KOPT-K1 (cell line): Measurements from ENCODE around the gene MED13.
"Not testable (repeated sequence)": the region's sequence is repeated elsewhere in the genome, so short reads cannot be mapped to it uniquely, and the experiment has no call there.

Source experiments
- H3K27ac ChIP-seq: fragments of 200-600 bp; sonication (generic); 2 replicates; pipeline ENCODE4 v1.5.1; 2016; ENCODE audit warnings: antibody characterized with exemption, mild to moderate bottlenecking, low read depth, low read length; ENCODE audit not compliant: poor library complexity, severe bottlenecking
- H3K36me3 ChIP-seq: fragments of 200-600 bp; sonication (generic); 2 replicates; pipeline ENCODE4 v1.5.1; 2017; ENCODE audit warnings: antibody characterized with exemption, mild to moderate bottlenecking, low read length, moderate library complexity; ENCODE audit not compliant: insufficient read depth
- H3K9me3 ChIP-seq: fragments of 200-600 bp; sonication (generic); 2 replicates; pipeline ENCODE4 v1.5.1; 2017; ENCODE audit warnings: antibody characterized with exemption, low read length, mild to moderate bottlenecking; ENCODE audit not compliant: insufficient read depth, poor library complexity, severe bottlenecking

The MED13 gene

GRCh38 chr17:62048262-62048661 is 16.8 kb downstream of the MED13 start:
- peaks cover 98% of the 10 kb centered on the region for H3K36me3 ChIP-seq
- H3K27ac ChIP-seq, result no peak overlapping the region
- H3K9me3 ChIP-seq, result no peaks in the 10 kb centered on the region

- Histone ChIP-seq H3K36me3 (peaks cover 98% of the 10 kb centered on the region), H3K27ac (no peak overlapping the region), H3K9me3 (no peaks in the 10 kb centered on the region)
Measured at GRCh38 chr17:62045517-62045916, 19.6 kb downstream of the MED13 start.

GRCh38 chr17:62045109-62045508 is 20.0 kb downstream of the MED13 start:
- Histone ChIP-seq H3K27ac (no peak overlapping the region), H3K36me3 (peaks cover 98% of the 10 kb centered on the region), H3K9me3 (no peaks in the 10 kb centered on the region)

- peaks cover 100% of the 10 kb centered on the region for H3K36me3 ChIP-seq
- H3K9me3 ChIP-seq, result no peaks in the 10 kb centered on the region
- H3K27ac ChIP-seq, result no peak overlapping the region
Measured at GRCh38 chr17:62043602-62044001, 21.5 kb downstream of the MED13 start.

- H3K9me3 ChIP-seq, result no peaks in the 10 kb centered on the region
- peaks cover 97% of the 10 kb centered on the region for H3K36me3 ChIP-seq
- no peak overlapping the region for H3K27ac ChIP-seq
Measured at GRCh38 chr17:62043140-62043539, 21.9 kb downstream of the MED13 start.

GRCh38 chr17:62038248-62038647 is 26.8 kb downstream of the MED13 start:
- Histone ChIP-seq H3K36me3 (peaks cover 93% of the 10 kb centered on the region), H3K27ac (no peak overlapping the region), H3K9me3 (no peaks in the 10 kb centered on the region)

- Histone ChIP-seq H3K27ac (no peak overlapping the region), H3K36me3 (peaks cover 93% of the 10 kb centered on the region), H3K9me3 (no peaks in the 10 kb centered on the region)
Measured at GRCh38 chr17:62033317-62033716, 31.8 kb downstream of the MED13 start.

GRCh38 chr17:62032480-62032879 is 32.6 kb downstream of the MED13 start:
- Histone ChIP-seq H3K36me3 (peaks cover 98% of the 10 kb centered on the region), H3K9me3 (no peaks in the 10 kb centered on the region), H3K27ac (no peak overlapping the region)

GRCh38 chr17:62030264-62030663 is 34.8 kb downstream of the MED13 start:
- no peak overlapping the region for H3K27ac ChIP-seq
- peaks cover 99% of the 10 kb centered on the region for H3K36me3 ChIP-seq
- no peaks in the 10 kb centered on the region for H3K9me3 ChIP-seq

GRCh38 chr17:62024866-62025265 is 40.2 kb downstream of the MED13 start:
- Histone ChIP-seq H3K27ac (no peak overlapping the region), H3K9me3 (no peaks in the 10 kb centered on the region), H3K36me3 (peaks cover 92% of the 10 kb centered on the region)

- peaks cover 88% of the 10 kb centered on the region for H3K36me3 ChIP-seq
- no peak overlapping the region for H3K27ac ChIP-seq
- H3K9me3 ChIP-seq, result no peaks in the 10 kb centered on the region
Measured at GRCh38 chr17:62017912-62018311, 47.2 kb downstream of the MED13 start.

GRCh38 chr17:62017496-62017895 is 47.6 kb downstream of the MED13 start:
- no peaks in the 10 kb centered on the region for H3K9me3 ChIP-seq
- peaks cover 88% of the 10 kb centered on the region for H3K36me3 ChIP-seq
- no peak overlapping the region for H3K27ac ChIP-seq

- H3K27ac ChIP-seq, result no peak overlapping the region
- no peaks in the 10 kb centered on the region for H3K9me3 ChIP-seq
- H3K36me3 ChIP-seq, result peaks cover 96% of the 10 kb centered on the region
Measured at GRCh38 chr17:62014526-62014925, 50.6 kb downstream of the MED13 start.

- H3K27ac ChIP-seq, result no peak overlapping the region
- no peaks in the 10 kb centered on the region for H3K9me3 ChIP-seq
- peaks cover 99% of the 10 kb centered on the region for H3K36me3 ChIP-seq
Measured at GRCh38 chr17:62009220-62009619, 55.9 kb downstream of the MED13 start.

- Histone ChIP-seq H3K9me3 (no peaks in the 10 kb centered on the region), H3K27ac (no peak overlapping the region), H3K36me3 (peaks cover 99% of the 10 kb centered on the region)
Measured at GRCh38 chr17:62008294-62008693, 56.8 kb downstream of the MED13 start.

- Histone ChIP-seq H3K27ac (no peak overlapping the region), H3K9me3 (no peaks in the 10 kb centered on the region), H3K36me3 (peaks cover 99% of the 10 kb centered on the region)
Measured at GRCh38 chr17:62004388-62004787, 60.7 kb downstream of the MED13 start.

- peaks cover 99% of the 10 kb centered on the region for H3K36me3 ChIP-seq
- not testable (repeated sequence) for H3K9me3 ChIP-seq, H3K27ac ChIP-seq
Measured at GRCh38 chr17:62003141-62003540, 61.9 kb downstream of the MED13 start.
